ENCODE results near the gene TOMM40.

DNA sequence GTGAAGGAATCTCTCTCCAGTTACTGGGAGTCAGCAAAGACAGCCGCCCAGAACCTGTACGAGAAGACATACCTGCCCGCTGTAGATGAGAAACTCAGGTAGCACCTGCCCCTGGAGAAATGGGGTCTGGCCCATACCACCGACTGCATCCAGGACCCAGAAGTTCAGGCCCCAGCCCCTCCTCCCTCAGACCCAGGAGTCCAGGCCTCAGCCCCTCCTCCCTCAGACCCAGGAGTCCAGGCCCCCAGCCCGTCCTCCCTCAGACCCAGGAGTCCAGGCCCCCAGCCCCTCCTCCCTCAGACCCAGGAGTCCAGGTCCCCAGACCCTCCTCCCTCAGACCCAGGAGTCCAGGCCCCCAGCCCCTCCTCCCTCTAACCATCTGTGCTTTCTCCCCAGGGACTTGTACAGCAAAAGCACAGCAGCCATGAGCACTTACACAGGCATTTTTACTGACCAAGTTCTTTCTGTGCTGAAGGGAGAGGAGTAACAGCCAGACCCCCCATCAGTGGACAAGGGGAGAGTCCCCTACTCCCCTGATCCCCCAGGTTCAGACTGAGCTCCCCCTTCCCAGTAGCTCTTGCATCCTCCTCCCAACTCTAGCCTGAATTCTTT is 57.8 kb downstream of the TOMM40 start:
- TF ChIP-seq TAF1 (IDR thresholded peaks at IDR 0.05; ENCODE audit: borderline replicate concordance, insufficient read depth, low read length) (no peak), POLR2AphosphoS5 (IDR thresholded peaks at IDR 0.05; ENCODE audit: low read depth, low read length) (no peak)
- TF ChIP-seq, protein P1, sequence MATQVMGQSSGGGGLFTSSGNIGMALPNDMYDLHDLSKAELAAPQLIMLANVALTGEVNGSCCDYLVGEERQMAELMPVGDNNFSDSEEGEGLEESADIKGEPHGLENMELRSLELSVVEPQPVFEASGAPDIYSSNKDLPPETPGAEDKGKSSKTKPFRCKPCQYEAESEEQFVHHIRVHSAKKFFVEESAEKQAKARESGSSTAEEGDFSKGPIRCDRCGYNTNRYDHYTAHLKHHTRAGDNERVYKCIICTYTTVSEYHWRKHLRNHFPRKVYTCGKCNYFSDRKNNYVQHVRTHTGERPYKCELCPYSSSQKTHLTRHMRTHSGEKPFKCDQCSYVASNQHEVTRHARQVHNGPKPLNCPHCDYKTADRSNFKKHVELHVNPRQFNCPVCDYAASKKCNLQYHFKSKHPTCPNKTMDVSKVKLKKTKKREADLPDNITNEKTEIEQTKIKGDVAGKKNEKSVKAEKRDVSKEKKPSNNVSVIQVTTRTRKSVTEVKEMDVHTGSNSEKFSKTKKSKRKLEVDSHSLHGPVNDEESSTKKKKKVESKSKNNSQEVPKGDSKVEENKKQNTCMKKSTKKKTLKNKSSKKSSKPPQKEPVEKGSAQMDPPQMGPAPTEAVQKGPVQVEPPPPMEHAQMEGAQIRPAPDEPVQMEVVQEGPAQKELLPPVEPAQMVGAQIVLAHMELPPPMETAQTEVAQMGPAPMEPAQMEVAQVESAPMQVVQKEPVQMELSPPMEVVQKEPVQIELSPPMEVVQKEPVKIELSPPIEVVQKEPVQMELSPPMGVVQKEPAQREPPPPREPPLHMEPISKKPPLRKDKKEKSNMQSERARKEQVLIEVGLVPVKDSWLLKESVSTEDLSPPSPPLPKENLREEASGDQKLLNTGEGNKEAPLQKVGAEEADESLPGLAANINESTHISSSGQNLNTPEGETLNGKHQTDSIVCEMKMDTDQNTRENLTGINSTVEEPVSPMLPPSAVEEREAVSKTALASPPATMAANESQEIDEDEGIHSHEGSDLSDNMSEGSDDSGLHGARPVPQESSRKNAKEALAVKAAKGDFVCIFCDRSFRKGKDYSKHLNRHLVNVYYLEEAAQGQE (IDR thresholded peaks at IDR 0.05; ENCODE audit: insufficient read depth in 1 of 2, low read depth in 2 of 2, low read length in 2 of 2) = no peak
